ENCODE data around the gene SNRPD2.
A peak's percentile ranks its signal among the peaks of the same experiment; 100 is the strongest.

SNRPD2 gene

GRCh38 chr19:45655073-45655472, 36.7 kb downstream of the SNRPD2 start:
- no peak for DNase-seq

GRCh38 chr19:45653634-45654033, 38.1 kb downstream of the SNRPD2 start:
- no peak for DNase-seq

- DNase-seq: no peak
These were observed 41.0 kb downstream of the SNRPD2 start for GRCh38 chr19:45650722-45651121.

GRCh38 chr19:45646345-45646698, 45.4 kb downstream of the SNRPD2 start:
- DNase-seq: no peak

GRCh38 chr19:45645631-45646344, 46.0 kb downstream of the SNRPD2 start:
- peak; percentile 94 for DNase-seq

- peak; percentile 96 for DNase-seq
These were observed 46.6 kb downstream of the SNRPD2 start for GRCh38 chr19:45645068-45645630.

- DNase-seq: peak; percentile 47
These were observed 47.6 kb downstream of the SNRPD2 start for GRCh38 chr19:45643927-45644771.

GRCh38 chr19:45643024-45643926, 48.5 kb downstream of the SNRPD2 start:
- peak; percentile 92 for DNase-seq

- DNase-seq: no peak
These were observed 50.3 kb downstream of the SNRPD2 start for GRCh38 chr19:45641274-45642105.

- DNase-seq: no peak
These were observed 50.9 kb downstream of the SNRPD2 start for GRCh38 chr19:45640849-45641273.

GRCh38 chr19:45638930-45639729, 52.6 kb downstream of the SNRPD2 start, which contains the start of gene EML2:
Gene EML2 (minus strand): TSS chr19:45639397. CDS start chr19:45639376, 21 bp downstream.
- no peak for DNase-seq

GRCh38 chr19:45637890-45638667, 53.7 kb downstream of the SNRPD2 start:
- no peak for DNase-seq

All from midbrain (tissue), 1 donor.